Neural progenitor cell (in vitro differentiated cells): ENCODE measurements around the gene MAN1A2. TPM values are rescaled to one million over a fixed set of nuclear protein-coding genes. Genes with fewer than 3 reads are reported as not detected.

Source experiments
- DNase-seq: peaks from one replicate; pipeline ENCODE4 v3.0.0-alpha.2; 2016; ENCODE audit warnings: low spot score
- H2AFZ ChIP-seq: fragments of 200-600 bp; sonication (generic); replicated peaks from 2 replicates; pipeline ENCODE4 v1.6.1; 2016; ENCODE audit warnings: antibody characterized with exemption
- H3F3A ChIP-seq: fragments of 200-600 bp; sonication (generic); 2 replicates; pipeline ENCODE4 v1.6.1; 2016; ENCODE audit warnings: antibody characterized with exemption, low read depth
- H3K27ac ChIP-seq: fragments of 200-600 bp; sonication (generic); 2 replicates; pipeline ENCODE4 v1.5.1; 2016; ENCODE audit warnings: mild to moderate bottlenecking
- H3K27me3 ChIP-seq: fragments of 200-600 bp; sonication (generic); 2 replicates; pipeline ENCODE4 v1.6.1; 2016; ENCODE audit warnings: mild to moderate bottlenecking, moderate library complexity
- H3K36me3 ChIP-seq: fragments of 200-600 bp; sonication (generic); 2 replicates; pipeline ENCODE4 v1.5.1; 2016
- H3K4me1 ChIP-seq: fragments of 200-600 bp; sonication (generic); 2 replicates; pipeline ENCODE4 v1.6.1; 2016; ENCODE audit warnings: mixed run types
- H3K4me2 ChIP-seq: fragments of 200-600 bp; sonication (generic); 2 replicates; pipeline ENCODE4 v1.6.1; 2016
- H3K4me3 ChIP-seq: fragments of 200-600 bp; sonication (generic); 2 replicates; pipeline ENCODE4 v1.5.1; 2016
- H3K79me2 ChIP-seq: fragments of 200-600 bp; sonication (generic); 2 replicates; pipeline ENCODE4 v1.6.1; 2016; ENCODE audit warnings: low read depth
- H3K9ac ChIP-seq: fragments of 200-600 bp; sonication (generic); 2 replicates; pipeline ENCODE4 v1.6.1; 2016
- H3K9me3 ChIP-seq: fragments of 200-600 bp; sonication (generic); 2 replicates; pipeline ENCODE4 v1.5.1; 2016; ENCODE audit warnings: low read depth
- H4K20me1 ChIP-seq: fragments of 200-600 bp; sonication (generic); 2 replicates; pipeline ENCODE4 v1.6.1; 2016; ENCODE audit warnings: low read depth
- H3K27ac Mint-ChIP-seq: 3 replicates; pipeline ENCODE4 v1.8.0; 2021; ENCODE audit warnings: mixed read lengths
- H3K27me3 Mint-ChIP-seq: 2 replicates; pipeline ENCODE4 v1.8.0; 2022; ENCODE audit warnings: low read depth, mild to moderate bottlenecking, inconsistent platforms, moderate library complexity, mixed read lengths; ENCODE audit not compliant: insufficient read depth
- H3K36me3 Mint-ChIP-seq: 3 replicates; pipeline ENCODE4 v1.8.0; 2021; ENCODE audit warnings: mixed read lengths
- H3K4me1 Mint-ChIP-seq: 3 replicates; pipeline ENCODE4 v1.8.0; 2021; ENCODE audit warnings: mixed read lengths
- H3K4me3 Mint-ChIP-seq: 3 replicates; pipeline ENCODE4 v1.8.0; 2021; ENCODE audit warnings: mild to moderate bottlenecking, moderate library complexity, mixed read lengths
- H3K9me3 Mint-ChIP-seq: 3 replicates; pipeline ENCODE4 v1.8.0; 2020; ENCODE audit warnings: mixed read lengths
- EZH2 ChIP-seq: fragments of 200-600 bp; sonication (generic); IDR thresholded peaks from 2 replicates; pipeline ENCODE4 v1.6.1; 2017; ENCODE audit warnings: antibody characterized with exemption, mild to moderate bottlenecking, moderate library complexity
- EZH2phosphoT487 ChIP-seq: fragments of 200-600 bp; sonication (generic); IDR thresholded peaks from 2 replicates; pipeline ENCODE4 v1.6.1; 2017; ENCODE audit warnings: antibody characterized with exemption
- total RNA-seq: library from RNA; depleted of rRNA; stranded (reverse); fragments of >200 nt; gene quantifications from 2 replicates; pipeline ENCODE4 v1.2.3, GENCODE V29; 2015; ENCODE audit warnings: low replicate concordance
- TF ChIP-seq, protein P1 (sequence below): fragments of 200-600 bp; sonication (generic); IDR thresholded peaks from 2 replicates; pipeline ENCODE4 v1.5.1; 2017; ENCODE audit warnings: antibody characterized with exemption, mild to moderate bottlenecking

The MAN1A2 gene
- total RNA-seq, 1 donor from 2014 or later: 28.6 TPM

DNA sequence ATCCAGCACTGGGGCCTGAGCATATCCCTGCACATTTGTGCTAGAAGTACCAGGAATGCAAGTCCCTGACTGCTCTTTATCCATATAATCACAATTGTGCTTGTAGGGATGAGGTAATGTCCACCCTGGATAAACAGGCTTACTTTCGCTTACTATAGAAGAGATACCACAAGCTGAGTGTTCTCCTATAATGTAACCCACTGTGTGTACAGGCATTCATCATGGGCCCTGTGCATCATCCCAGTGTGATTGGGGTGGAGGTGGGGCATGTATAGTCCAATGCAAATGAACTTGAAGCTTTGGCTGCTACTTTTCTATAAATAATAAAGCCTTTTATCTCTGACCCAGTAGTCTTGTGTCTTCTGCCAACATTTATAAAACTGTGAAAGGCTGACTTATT lies 69.3 kb downstream of the MAN1A2 start:
- H3K36me3 Mint-ChIP-seq: no peaks in the 10 kb centered on the region
- H3K27me3 Mint-ChIP-seq: no peaks in the 10 kb centered on the region
- TF ChIP-seq, protein P1, sequence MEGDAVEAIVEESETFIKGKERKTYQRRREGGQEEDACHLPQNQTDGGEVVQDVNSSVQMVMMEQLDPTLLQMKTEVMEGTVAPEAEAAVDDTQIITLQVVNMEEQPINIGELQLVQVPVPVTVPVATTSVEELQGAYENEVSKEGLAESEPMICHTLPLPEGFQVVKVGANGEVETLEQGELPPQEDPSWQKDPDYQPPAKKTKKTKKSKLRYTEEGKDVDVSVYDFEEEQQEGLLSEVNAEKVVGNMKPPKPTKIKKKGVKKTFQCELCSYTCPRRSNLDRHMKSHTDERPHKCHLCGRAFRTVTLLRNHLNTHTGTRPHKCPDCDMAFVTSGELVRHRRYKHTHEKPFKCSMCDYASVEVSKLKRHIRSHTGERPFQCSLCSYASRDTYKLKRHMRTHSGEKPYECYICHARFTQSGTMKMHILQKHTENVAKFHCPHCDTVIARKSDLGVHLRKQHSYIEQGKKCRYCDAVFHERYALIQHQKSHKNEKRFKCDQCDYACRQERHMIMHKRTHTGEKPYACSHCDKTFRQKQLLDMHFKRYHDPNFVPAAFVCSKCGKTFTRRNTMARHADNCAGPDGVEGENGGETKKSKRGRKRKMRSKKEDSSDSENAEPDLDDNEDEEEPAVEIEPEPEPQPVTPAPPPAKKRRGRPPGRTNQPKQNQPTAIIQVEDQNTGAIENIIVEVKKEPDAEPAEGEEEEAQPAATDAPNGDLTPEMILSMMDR: no peak
- TF ChIP-seq EZH2: no peak
- TF ChIP-seq EZH2phosphoT487: no peak
- no peak overlapping the region for H2AFZ ChIP-seq
- no peak overlapping the region for H3K27ac ChIP-seq
- no peak for DNase-seq
- H3K4me2 ChIP-seq: no peak overlapping the region
- no peaks in the 10 kb centered on the region for H4K20me1 ChIP-seq
- H3K9me3 Mint-ChIP-seq: no peaks in the 10 kb centered on the region
- no peaks in the 10 kb centered on the region for H3K9me3 ChIP-seq
- no peaks in the 10 kb centered on the region for H3K79me2 ChIP-seq
- H3K4me3 ChIP-seq: no peak overlapping the region
- no peaks in the 10 kb centered on the region for H3K36me3 ChIP-seq
- H3K9ac ChIP-seq: no peak overlapping the region
- peaks cover 3% of the 10 kb centered on the region for H3K4me1 Mint-ChIP-seq
- no peaks in the 10 kb centered on the region for H3F3A ChIP-seq
- no peak overlapping the region for H3K4me3 Mint-ChIP-seq
- H3K27ac Mint-ChIP-seq: no peak overlapping the region
- no peaks in the 10 kb centered on the region for H3K27me3 ChIP-seq
- H3K4me1 ChIP-seq: no peaks in the 10 kb centered on the region

DNA sequence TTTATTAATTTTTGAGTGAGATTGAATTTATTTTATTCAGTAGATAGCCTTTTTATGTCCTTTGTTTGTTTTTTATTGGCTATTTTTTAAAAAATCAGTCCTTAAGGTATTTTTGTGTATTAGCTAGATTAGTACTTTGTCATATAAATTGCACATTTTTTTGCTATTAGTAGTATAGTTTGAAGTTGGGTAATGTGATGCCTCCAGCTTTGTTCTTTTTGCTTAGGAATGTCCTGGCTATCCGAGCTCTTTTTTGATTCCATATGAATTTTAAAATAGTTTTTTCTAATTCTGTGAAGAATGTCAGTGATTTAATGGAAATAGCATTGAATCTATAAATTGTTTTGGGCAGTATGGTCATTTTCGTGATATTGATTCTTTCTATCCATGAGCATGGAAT lies 80.4 kb downstream of the MAN1A2 start:
- peaks cover 3% of the 10 kb centered on the region for H3K27me3 Mint-ChIP-seq

DNA sequence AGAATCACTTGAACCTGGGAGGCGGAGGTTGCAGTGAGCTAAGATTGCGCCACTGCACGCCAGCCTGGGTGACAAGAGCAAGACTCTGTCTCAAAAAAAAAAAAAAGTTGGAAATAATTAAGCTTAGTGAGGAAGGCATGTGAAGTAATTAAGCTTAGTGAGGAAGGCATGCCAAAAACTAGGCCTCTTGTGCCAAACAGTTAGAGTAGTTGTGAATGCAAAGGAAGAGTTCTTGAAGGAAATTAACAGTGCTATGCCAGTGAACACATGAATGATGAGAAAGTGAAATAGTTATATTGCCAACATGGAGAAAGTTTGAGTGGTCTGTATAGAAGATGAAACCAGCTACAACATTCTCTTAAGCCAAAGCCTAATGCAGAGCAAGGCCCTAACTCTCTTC lies 85.0 kb downstream of the MAN1A2 start:
- Histone ChIP-seq H3K4me3 (no peak overlapping the region), H2AFZ (no peak overlapping the region), H3K27me3 (no peaks in the 10 kb centered on the region), H3K36me3 (no peaks in the 10 kb centered on the region), H3K9me3 (no peaks in the 10 kb centered on the region), H3F3A (no peaks in the 10 kb centered on the region), H3K4me1 (no peaks in the 10 kb centered on the region), H3K4me2 (no peak overlapping the region), H4K20me1 (no peaks in the 10 kb centered on the region), H3K9ac (no peak overlapping the region), H3K79me2 (no peaks in the 10 kb centered on the region), H3K27ac (no peak overlapping the region)
- DNase-seq: no peak
- no peak for TF ChIP-seq EZH2
- no peak for TF ChIP-seq EZH2phosphoT487
- TF ChIP-seq, protein P1: no peak
- no peaks in the 10 kb centered on the region for H3K4me1 Mint-ChIP-seq
- no peaks in the 10 kb centered on the region for H3K9me3 Mint-ChIP-seq
- H3K27me3 Mint-ChIP-seq: peaks cover 3% of the 10 kb centered on the region
- no peak overlapping the region for H3K4me3 Mint-ChIP-seq
- H3K27ac Mint-ChIP-seq: no peak overlapping the region
- H3K36me3 Mint-ChIP-seq: peaks cover 19% of the 10 kb centered on the region

More for the DNA sequence above, 80.4 kb downstream of the MAN1A2 start:
- Histone ChIP-seq H3K4me2 (no peak overlapping the region), H3K9ac (no peak overlapping the region), H3K36me3 (no peaks in the 10 kb centered on the region), H3K9me3 (peaks cover 5% of the 10 kb centered on the region), H2AFZ (no peak overlapping the region), H3F3A (no peaks in the 10 kb centered on the region), H3K4me3 (no peak overlapping the region), H4K20me1 (no peaks in the 10 kb centered on the region), H3K79me2 (no peaks in the 10 kb centered on the region), H3K4me1 (no peaks in the 10 kb centered on the region), H3K27me3 (no peaks in the 10 kb centered on the region), H3K27ac (no peak overlapping the region)
- DNase-seq: no peak
- H3K9me3 Mint-ChIP-seq: peaks cover 8% of the 10 kb centered on the region
- H3K4me1 Mint-ChIP-seq: no peaks in the 10 kb centered on the region
- H3K4me3 Mint-ChIP-seq: no peak overlapping the region
- TF ChIP-seq EZH2: no peak
- no peak for TF ChIP-seq EZH2phosphoT487
- TF ChIP-seq, protein P1: no peak
- H3K27ac Mint-ChIP-seq: no peak overlapping the region
- peaks cover 23% of the 10 kb centered on the region for H3K36me3 Mint-ChIP-seq
